Upper lobe of left lung (tissue), 6 donors: ENCODE measurements around the gene OPCML. TPM values are rescaled to one million over a fixed set of nuclear protein-coding genes. Genes with fewer than 3 reads are reported as not detected.

ENCODE experiments used
- ATAC-seq, 2 donors: fragments of 200-7000 bp; cut with Tn5 transposase; one replicate each; pipeline ENCODE4 v1.9.1; 2022; ENCODE audit warnings: mild to moderate bottlenecking in 2 of 2, moderate library complexity in 2 of 2; ENCODE audit not compliant: low FRiP score in 2 of 2
- DNase-seq, 2 donors: peaks; one replicate each; pipeline ENCODE4 v3.0.0-alpha.2; 2019 to 2020
- H3K27ac ChIP-seq, 4 donors: fragments of 200-600 bp; sonication (generic); one replicate each; pipeline ENCODE4 v1.5.1; 2016 to 2019
- H3K27me3 ChIP-seq, 4 donors: fragments of 200-600 bp; sonication (generic); one replicate each; pipeline ENCODE4 v1.5.1; 2017 to 2019
- H3K36me3 ChIP-seq, 4 donors: fragments of 200-600 bp; sonication (generic); one replicate each; pipeline ENCODE4 v1.5.1; 2016 to 2019
- H3K4me1 ChIP-seq, 4 donors: fragments of 200-600 bp; sonication (generic); one replicate each; pipeline ENCODE4 v1.5.1; 2018 to 2019
- H3K4me3 ChIP-seq, 4 donors: fragments of 200-600 bp; sonication (generic); one replicate each; pipeline ENCODE4 v1.5.1; 2017 to 2019; ENCODE audit warnings: mild to moderate bottlenecking in 2 of 4, moderate library complexity in 1 of 4
- H3K9me3 ChIP-seq, 4 donors: fragments of 200-600 bp; sonication (generic); one replicate each; pipeline ENCODE4 v1.5.1; 2018 to 2019
- CTCF ChIP-seq, 6 experiments: fragments of 450-650 bp in 4 of 6; fragments of 200-600 bp in 2 of 6; sonication (generic) in 2 of 6; IDR thresholded peaks; one replicate each; pipeline ENCODE4 v1.5.1; 2016 to 2019; ENCODE audit warnings: antibody characterized with exemption in 6 of 6
- EP300 ChIP-seq, 4 donors: sonication (generic); formaldehyde crosslinking; IDR thresholded peaks; one replicate each; pipeline ENCODE4 v1.5.1; 2017; ENCODE audit warnings: antibody characterized with exemption in 4 of 4, control low read depth in 2 of 4
- POLR2A ChIP-seq, 4 donors: fragments of 450-650 bp; IDR thresholded peaks; one replicate each; pipeline ENCODE4 v1.5.1; 2016 to 2017; ENCODE audit warnings: antibody characterized with exemption in 4 of 4, mild to moderate bottlenecking in 2 of 4
- POLR2AphosphoS5 ChIP-seq, 2 donors: sonication (generic); formaldehyde crosslinking; IDR thresholded peaks; one replicate each; pipeline ENCODE4 v1.5.1; 2017; ENCODE audit warnings: antibody characterized with exemption in 2 of 2
- WGBS, 2 donors: methylation state at CpG; one replicate each; pipeline ENCODE4 v1.1.5; 2017 to 2018; 5-methylcytosine and 5-hydroxymethylcytosine counted together
- total RNA-seq, 6 donors: library from RNA; depleted of rRNA in 4 of 6; stranded (reverse); fragments of >200 nt in 4 of 6; gene quantifications; one replicate each; pipeline versions ENCODE4 v1.1.0 to v1.2.1, GENCODE V29; 2016 to 2021
- donor health status: DM: no; HTN: no; CAD: no; lungs with moderate emphysema.
- donor health status: DM: no; HTN: yes; CAD: no; lungs with severe emphysema.

The OPCML gene
- total RNA-seq, 6 donors from 2014 or later, result 0.10 TPM; not detected in 5

GRCh38 chr11:133337193-133337592 is 195.1 kb downstream of the OPCML start:
- DNase-seq, result no peak
- TF ChIP-seq POLR2A (IDR thresholded peaks at IDR 0.05) (no peak), CTCF (IDR thresholded peaks at IDR 0.05) (no peak), POLR2AphosphoS5 (IDR thresholded peaks at IDR 0.05) (no peak), EP300 (IDR thresholded peaks at IDR 0.05) (no peak)
- H3K4me1 ChIP-seq, result no peaks in the 10 kb centered on the region
- no peaks in the 10 kb centered on the region for H3K9me3 ChIP-seq
- H3K4me3 ChIP-seq, result no peak overlapping the region
- H3K27me3 ChIP-seq, result no peaks in the 10 kb centered on the region
- no peaks in the 10 kb centered on the region for H3K36me3 ChIP-seq
- 91 to 92% methylated on average over 2 to 4 of the region's 4 CpGs for WGBS, 2 donors
- no peak for ATAC-seq
- no peak overlapping the region for H3K27ac ChIP-seq

GRCh38 chr11:133331031-133331430 is 201.3 kb downstream of the OPCML start:
- Histone ChIP-seq H3K27me3 (no peaks in the 10 kb centered on the region), H3K4me1 (no peaks in the 10 kb centered on the region), H3K9me3 (no peaks in the 10 kb centered on the region), H3K36me3 (no peaks in the 10 kb centered on the region), H3K4me3 (no peak overlapping the region), H3K27ac (no peak overlapping the region)
- 78 to 89% methylated on average over 3 of the region's 3 CpGs for WGBS, 2 donors
- TF ChIP-seq POLR2A (IDR thresholded peaks at IDR 0.05), result no peak
- no peak for TF ChIP-seq POLR2AphosphoS5 (IDR thresholded peaks at IDR 0.05)
- no peak for TF ChIP-seq CTCF (IDR thresholded peaks at IDR 0.05)
- no peak for TF ChIP-seq EP300 (IDR thresholded peaks at IDR 0.05)
- ATAC-seq (no peak), DNase-seq (no peak)

GRCh38 chr11:133326849-133327248 is 205.5 kb downstream of the OPCML start:
- H3K4me1 ChIP-seq, result no peaks in the 10 kb centered on the region
- no peak overlapping the region for H3K27ac ChIP-seq
- peak in 1 of 2 donors; percentile 29 for DNase-seq
- no peak for TF ChIP-seq EP300 (IDR thresholded peaks at IDR 0.05)
- ATAC-seq, result peak in 1 of 2 donors; percentile 66
- H3K27me3 ChIP-seq, result no peaks in the 10 kb centered on the region
- no peak overlapping the region for H3K4me3 ChIP-seq
- H3K9me3 ChIP-seq, result no peaks in the 10 kb centered on the region
- 85 to 93% methylated on average over 7 of the region's 7 CpGs for WGBS, 2 donors
- H3K36me3 ChIP-seq, result no peaks in the 10 kb centered on the region

GRCh38 chr11:133326332-133326731 is 206.0 kb downstream of the OPCML start:
- no peak overlapping the region for H3K27ac ChIP-seq
- no peak overlapping the region for H3K4me3 ChIP-seq
- H3K36me3 ChIP-seq, result no peaks in the 10 kb centered on the region
- DNase-seq, result no peak
- TF ChIP-seq CTCF (IDR thresholded peaks at IDR 0.05) (no peak), POLR2AphosphoS5 (IDR thresholded peaks at IDR 0.05) (no peak), POLR2A (IDR thresholded peaks at IDR 0.05) (no peak), EP300 (IDR thresholded peaks at IDR 0.05) (no peak)
- H3K4me1 ChIP-seq, result no peaks in the 10 kb centered on the region
- no peaks in the 10 kb centered on the region for H3K27me3 ChIP-seq
- ATAC-seq, result peak in 1 of 2 donors; percentile 61
- WGBS, 2 donors, result 95 to 98% methylated on average over 2 of the region's 2 CpGs
- H3K9me3 ChIP-seq, result no peaks in the 10 kb centered on the region

GRCh38 chr11:133325711-133326110 is 206.6 kb downstream of the OPCML start:
- H3K36me3 ChIP-seq, result no peaks in the 10 kb centered on the region
- no peak overlapping the region for H3K4me3 ChIP-seq
- DNase-seq (no peak), ATAC-seq (no peak)
- no peaks in the 10 kb centered on the region for H3K9me3 ChIP-seq
- WGBS, 2 donors, result 59 to 67% methylated on average over 3 of the region's 3 CpGs
- TF ChIP-seq POLR2A (IDR thresholded peaks at IDR 0.05) (no peak), EP300 (IDR thresholded peaks at IDR 0.05) (no peak), POLR2AphosphoS5 (IDR thresholded peaks at IDR 0.05) (no peak)
- no peaks in the 10 kb centered on the region for H3K4me1 ChIP-seq
- no peaks in the 10 kb centered on the region for H3K27me3 ChIP-seq
- H3K27ac ChIP-seq, result no peak overlapping the region

GRCh38 chr11:133323354-133323753 is 208.9 kb downstream of the OPCML start:
- no peak overlapping the region for H3K4me3 ChIP-seq
- H3K9me3 ChIP-seq, result no peaks in the 10 kb centered on the region
- H3K27me3 ChIP-seq, result no peaks in the 10 kb centered on the region
- DNase-seq, result no peak
- no peak for TF ChIP-seq POLR2AphosphoS5 (IDR thresholded peaks at IDR 0.05)
- TF ChIP-seq POLR2A (IDR thresholded peaks at IDR 0.05), result no peak
- WGBS, 2 donors, result 57 to 76% methylated on average over 3 of the region's 3 CpGs
- no peak overlapping the region for H3K27ac ChIP-seq
- H3K36me3 ChIP-seq, result no peaks in the 10 kb centered on the region
- H3K4me1 ChIP-seq, result no peaks in the 10 kb centered on the region
- no peak for ATAC-seq
